ENCODE measurements around the gene ARL16. TPM values are rescaled to one million over a fixed set of nuclear protein-coding genes. Genes with fewer than 3 reads are reported as not detected.

Gene ARL16
- total and polyA plus RNA-seq, 2 of the 8 experiments (the other 6 are each of a cell fraction or from before 2014, with no cell fraction given) = 37.0 to 60.8 TPM

GRCh38 chr17:81644976-81645952 is 38.3 kb downstream of the ARL16 start:
- no peak overlapping the region; the same call in 1 of the 2 replicates for H2BK20ac ChIP-seq (ENCODE audit: low read length)
- H3K23me2 ChIP-seq (ENCODE audit: low read depth, low read length) = peaks cover 10% of the 10 kb centered on the region
- H4K8ac ChIP-seq (ENCODE audit: extremely low read depth, insufficient read depth, low read length) = no peak overlapping the region
- H2BK5ac ChIP-seq (ENCODE audit: low read depth, low read length) = no peak overlapping the region
- no peaks in the 10 kb centered on the region for H3K79me2 ChIP-seq (ENCODE audit: control insufficient read depth in 1 of 2, insufficient read depth in 2 of 2, low read length in 2 of 2)
- WGBS, 2 experiments (ENCODE audit: extremely low coverage in 1 of 2, insufficient coverage in 1 of 2, insufficient read length in 1 of 2, insufficient replicate concordance in 2 of 2, low coverage in 1 of 2, low lambda C conversion rate in 2 of 2, missing lambda C conversion rate in 1 of 2) = 89% methylated on average over 29 of the region's 29 CpGs; no CpG with 5 or more reads in 1 of the 2 experiments
- H3K4me3 ChIP-seq (ENCODE audit: extremely low read depth in 1 of 4, insufficient read depth in 2 of 4, low read depth in 3 of 4, low read length in 4 of 4) = no peak overlapping the region
- no peak overlapping the region for H3K27ac ChIP-seq (ENCODE audit: low read depth, low read length)
- peaks cover 2 to 15% (median 9%) of the 10 kb centered on the region in 4 experiments; a peak in 5 of 7 replicates for H3K27me3 ChIP-seq (replicated peaks in 1 of 4; ENCODE audit: control insufficient read depth in 3 of 4, extremely low read depth in 1 of 4, insufficient read depth in 3 of 4, low read length in 3 of 4)
- peak overlapping the region; percentile 7; the same call in 1 of the 2 replicates for H2AK5ac ChIP-seq (ENCODE audit: low read depth, low read length)
- ChIA-PET CTCF (ENCODE audit: partially characterized antibody) (interaction anchor here (0.6 to 3.5 kb wide), 4 partner anchors 15 to 284 kb away, joined by 3 to 9 read pairs (median 3); no protein-coding TSS in a partner anchor), POLR2A (ENCODE audit: partially characterized antibody) (interaction anchor here (1.1 to 4.4 kb wide), 3 partner anchors 12 to 19 kb away, joined by 3 to 23 read pairs (median 16); partner anchors contain the start of gene PDE6G)
- H2BK120ac ChIP-seq (replicated peaks; ENCODE audit: low read depth, low read length) = no peak overlapping the region
- no peak overlapping the region for H4K5ac ChIP-seq (ENCODE audit: insufficient read length, low read depth, low read length)
- H4K91ac ChIP-seq (replicated peaks; ENCODE audit: insufficient read length, low read length) = no peak overlapping the region
- DNase-seq (ENCODE audit: low read depth in 1 of 2, low spot score in 2 of 2) = no peak
- H3K23ac ChIP-seq (ENCODE audit: insufficient read length) = no peak overlapping the region
- no peak overlapping the region for H3K9ac ChIP-seq (replicated peaks in 1 of 4; ENCODE audit: extremely low read depth in 1 of 4, low read depth in 3 of 4, low read length in 3 of 4)
- H2BK12ac ChIP-seq (ENCODE audit: low read depth, low read length) = no peak overlapping the region
- no peak overlapping the region for H2AFZ ChIP-seq (ENCODE audit: low read length)
- H2BK15ac ChIP-seq (ENCODE audit: low read length) = peak overlapping the region; percentile 84; the same call in 1 of the 2 replicates
- H3K36me3 ChIP-seq (ENCODE audit: control insufficient read depth in 2 of 4, insufficient read depth in 4 of 4, low read length in 3 of 4) = peaks cover 0 to 3% (median 1%) of the 10 kb centered on the region in 4 experiments; a peak in 3 of 8 replicates
- H3K79me1 ChIP-seq (ENCODE audit: low read depth, low read length) = peaks cover 3% of the 10 kb centered on the region; the same call in 1 of the 2 replicates
- H3K4ac ChIP-seq (replicated peaks; ENCODE audit: insufficient read length, low read depth, low read length) = peak overlapping the region; percentile 38
- no peak overlapping the region for H3K4me2 ChIP-seq (ENCODE audit: insufficient read depth in 1 of 2, low read depth in 2 of 2, low read length in 2 of 2)
- no peak overlapping the region for H3K56ac ChIP-seq (replicated peaks; ENCODE audit: insufficient read length, low read depth, low read length)
- peaks cover 0 to 2% of the 10 kb centered on the region in 2 experiments for H4K20me1 ChIP-seq (replicated peaks in 1 of 2; ENCODE audit: control insufficient read depth in 1 of 2, insufficient read depth in 2 of 2, low read length in 2 of 2)
- no peak for FAIRE-seq
- no peaks in the 10 kb centered on the region for H3K9me3 ChIP-seq (ENCODE audit: insufficient read depth in 2 of 2, low read depth in 1 of 2, low read length in 1 of 2)
- peaks cover 0 to 14% (median 1%) of the 10 kb centered on the region in 4 experiments; a peak in 4 of 7 replicates for H3K4me1 ChIP-seq (replicated peaks in 1 of 4; ENCODE audit: control insufficient read depth in 3 of 4, insufficient read depth in 4 of 4, low read length in 3 of 4)
- H3K14ac ChIP-seq (ENCODE audit: insufficient read length) = no peak overlapping the region
- H3K18ac ChIP-seq (ENCODE audit: extremely low read depth, low read length) = no peak overlapping the region
- TF ChIP-seq POLR2AphosphoS5 (IDR thresholded peaks at IDR 0.05; ENCODE audit: low read depth, low read length) (no peak), TEAD4 (IDR thresholded peaks at IDR 0.05; ENCODE audit: low read depth, low read length) (no peak), RAD21 (IDR thresholded peaks at IDR 0.05 in 1 of 2, conservative IDR thresholded peaks at IDR 0.05 in 1 of 2; ENCODE audit: low read depth in 2 of 2, low read length in 2 of 2) (no peak), SP1 (IDR thresholded peaks at IDR 0.05; ENCODE audit: low read depth, low read length) (no peak), RFX5 (IDR thresholded peaks at IDR 0.05; ENCODE audit: borderline replicate concordance, low read depth, low read length) (no peak), EGR1 (IDR thresholded peaks at IDR 0.05; ENCODE audit: borderline replicate concordance, low read depth, low read length) (no peak), JUND (IDR thresholded peaks at IDR 0.05; ENCODE audit: low read length) (no peak)
